ENCODE data around the gene TECRL.

Gene TECRL

GRCh38 chr4:64326507-64326906 lies 82.7 kb downstream of the TECRL start:
- no peak for DNase-seq

- DNase-seq, result no peak
These were observed 103.0 kb downstream of the TECRL start for GRCh38 chr4:64306255-64306565.

- DNase-seq, result no peak
These were observed 103.5 kb downstream of the TECRL start for GRCh38 chr4:64305565-64306254.

GRCh38 chr4:64272432-64272831 lies 136.8 kb downstream of the TECRL start:
- no peak for DNase-seq

GRCh38 chr4:64271601-64272081 lies 137.6 kb downstream of the TECRL start:
- no peak for DNase-seq

GRCh38 chr4:64266669-64267068 lies 142.6 kb downstream of the TECRL start:
- DNase-seq, result no peak

- no peak for DNase-seq
These were observed 143.0 kb downstream of the TECRL start for GRCh38 chr4:64266263-64266662.

- DNase-seq, result no peak
These were observed 157.5 kb downstream of the TECRL start for GRCh38 chr4:64251781-64252180.

GRCh38 chr4:64250488-64250887 lies 158.8 kb downstream of the TECRL start:
- no peak for DNase-seq

GRCh38 chr4:64250061-64250460 lies 159.2 kb downstream of the TECRL start:
- DNase-seq, result no peak

- DNase-seq, result no peak
These were observed 161.1 kb downstream of the TECRL start for GRCh38 chr4:64248186-64248585.

GRCh38 chr4:64230709-64231310 lies 178.4 kb downstream of the TECRL start:
- DNase-seq, result no peak
